ENCODE data around the gene BDNF.

BDNF gene

DNA sequence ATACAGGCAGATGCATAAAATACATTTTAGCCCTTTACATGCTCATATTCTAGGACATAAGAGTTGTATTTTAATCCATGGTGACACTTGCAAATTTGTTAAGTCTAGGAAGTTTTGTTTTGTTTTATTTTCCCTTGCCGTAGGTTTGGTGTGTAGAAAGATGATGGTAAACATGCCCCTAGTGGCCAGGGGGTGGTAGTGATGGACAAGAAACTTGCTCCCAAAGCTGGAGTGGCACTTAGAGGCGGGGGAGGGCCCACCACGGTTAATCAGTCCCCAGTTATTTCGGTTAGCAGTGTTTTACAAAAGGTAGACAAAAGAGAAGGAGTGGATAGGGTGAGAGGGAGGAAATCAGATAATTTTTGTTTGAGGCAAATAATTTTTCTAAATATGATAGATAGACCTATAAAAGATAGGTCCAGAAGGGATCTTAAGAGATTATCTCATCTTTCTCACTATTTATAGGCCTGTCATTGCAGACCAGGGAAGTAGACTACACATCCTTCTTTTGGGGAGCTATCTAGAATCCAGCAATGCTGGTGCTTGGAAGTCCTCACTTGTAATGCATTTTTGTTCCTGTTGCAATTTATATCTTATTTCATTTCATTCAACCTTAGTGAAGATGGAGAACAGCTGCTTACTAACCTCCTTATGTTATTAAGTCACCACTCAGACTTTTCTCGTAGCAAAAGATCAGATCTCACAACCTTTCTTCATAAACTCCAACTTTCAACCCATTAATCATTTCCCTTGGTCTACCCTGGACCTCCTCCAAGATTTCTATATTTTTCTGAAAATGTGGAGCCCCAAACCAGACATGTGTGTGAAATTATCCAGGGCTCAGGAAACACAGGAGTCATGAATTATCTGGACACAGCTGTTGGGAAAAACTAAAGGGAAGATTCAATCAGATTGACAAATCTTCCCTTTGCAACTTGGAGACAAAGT lies 5.9 kb upstream of the BDNF start:
- peak; percentile 58 for DNase-seq (ENCODE audit: low read depth)

DNA sequence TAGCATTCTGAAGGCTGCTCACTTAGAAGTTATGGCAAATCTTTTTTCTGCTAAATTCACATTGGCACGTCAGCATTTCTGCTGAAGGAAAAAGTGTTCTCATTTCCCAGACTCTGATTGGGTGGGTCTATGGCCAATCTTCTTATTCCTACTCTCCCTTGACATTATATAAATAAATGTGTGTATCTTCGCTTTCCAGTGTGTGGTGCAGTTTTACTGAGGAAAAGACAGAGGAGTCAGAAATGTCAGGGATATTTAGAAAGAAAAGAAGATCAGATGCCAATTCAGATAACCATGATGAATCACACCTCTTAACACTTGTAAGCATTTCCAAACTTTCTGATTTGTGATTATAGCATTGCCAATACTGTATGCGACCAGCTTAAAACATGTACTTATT lies 3.2 kb upstream of the BDNF start:
- peak; percentile 63 for DNase-seq (ENCODE audit: low read depth)

DNA sequence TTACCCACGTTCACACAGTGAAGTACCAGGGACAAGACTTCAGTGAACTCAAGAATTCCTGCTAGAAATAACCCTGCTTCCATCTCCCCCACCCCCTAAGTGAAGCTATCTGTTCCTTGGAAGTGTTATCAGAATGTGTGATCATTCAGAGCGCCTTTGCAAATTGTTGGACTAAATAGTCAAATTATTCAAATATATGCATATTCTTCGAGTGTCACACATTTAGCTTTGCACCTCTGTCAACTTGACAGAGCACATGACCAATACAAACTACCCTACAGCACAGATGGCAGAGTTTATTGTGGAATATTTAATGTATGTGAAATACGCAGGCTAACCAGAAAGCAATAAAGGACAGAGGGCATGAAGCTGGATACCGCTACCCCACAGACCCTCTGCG lies 2.6 kb upstream of the BDNF start:
- no peak for DNase-seq (ENCODE audit: low read depth)

DNA sequence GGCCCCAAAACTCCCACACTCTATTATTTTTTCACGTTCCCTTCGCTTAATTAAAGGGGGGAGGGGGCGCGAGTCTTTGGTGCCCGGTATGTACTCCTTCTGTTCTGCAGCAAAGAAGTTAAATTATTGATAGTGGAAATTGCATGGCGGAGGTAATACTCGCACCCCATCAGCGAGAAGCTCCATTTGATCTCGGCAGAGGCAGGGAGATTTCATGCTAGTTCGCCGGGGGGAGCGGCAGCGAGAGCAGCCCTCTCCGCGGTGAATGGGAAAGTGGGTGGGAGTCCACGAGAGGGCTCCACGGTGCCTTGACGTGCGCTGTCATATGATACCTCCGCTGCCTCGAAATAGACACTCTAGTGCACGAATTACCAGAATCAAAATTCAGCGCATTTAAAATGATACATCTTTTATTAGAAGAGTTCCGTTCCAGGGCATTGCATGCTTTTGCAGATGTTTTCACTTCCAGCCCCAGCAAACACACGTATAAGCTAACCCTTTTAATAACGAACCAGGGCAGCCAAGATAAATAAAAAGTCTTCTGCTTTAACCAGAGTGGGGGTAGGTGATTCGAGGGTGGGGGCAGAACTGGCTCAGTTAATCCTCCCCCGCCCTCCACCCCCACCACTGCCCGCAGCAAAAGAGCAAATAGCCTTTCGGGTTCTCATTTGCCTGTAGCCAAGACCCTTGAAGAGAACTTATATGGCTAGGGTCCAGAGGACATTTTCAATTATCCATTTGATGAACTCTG lies 1.3 kb upstream of the BDNF start:
- DNase-seq (ENCODE audit: low read depth), result peak; percentile 88

DNA sequence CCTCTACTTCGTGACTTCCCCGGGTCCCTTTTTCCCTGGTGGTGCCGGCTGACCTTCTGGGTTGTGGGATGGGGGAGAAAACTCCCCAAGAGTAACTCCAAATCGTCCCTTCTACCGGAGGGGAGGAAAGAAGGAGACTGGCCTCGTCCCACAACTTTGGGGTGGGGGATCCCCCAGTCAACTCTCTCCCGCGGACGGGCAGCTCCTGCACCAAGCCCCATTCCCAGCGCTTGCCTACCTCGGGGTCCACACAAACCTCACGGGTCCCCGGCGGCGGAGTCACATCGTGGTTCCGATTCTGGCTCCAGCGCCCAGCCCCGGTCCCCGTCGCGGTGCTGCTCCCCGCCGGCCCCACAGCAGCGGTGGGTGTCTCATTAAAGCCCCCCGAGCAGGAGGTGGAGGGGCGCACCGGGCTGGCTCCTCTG lies 317 bp downstream of the BDNF start:
- no peak for DNase-seq (ENCODE audit: low read depth)

DNA sequence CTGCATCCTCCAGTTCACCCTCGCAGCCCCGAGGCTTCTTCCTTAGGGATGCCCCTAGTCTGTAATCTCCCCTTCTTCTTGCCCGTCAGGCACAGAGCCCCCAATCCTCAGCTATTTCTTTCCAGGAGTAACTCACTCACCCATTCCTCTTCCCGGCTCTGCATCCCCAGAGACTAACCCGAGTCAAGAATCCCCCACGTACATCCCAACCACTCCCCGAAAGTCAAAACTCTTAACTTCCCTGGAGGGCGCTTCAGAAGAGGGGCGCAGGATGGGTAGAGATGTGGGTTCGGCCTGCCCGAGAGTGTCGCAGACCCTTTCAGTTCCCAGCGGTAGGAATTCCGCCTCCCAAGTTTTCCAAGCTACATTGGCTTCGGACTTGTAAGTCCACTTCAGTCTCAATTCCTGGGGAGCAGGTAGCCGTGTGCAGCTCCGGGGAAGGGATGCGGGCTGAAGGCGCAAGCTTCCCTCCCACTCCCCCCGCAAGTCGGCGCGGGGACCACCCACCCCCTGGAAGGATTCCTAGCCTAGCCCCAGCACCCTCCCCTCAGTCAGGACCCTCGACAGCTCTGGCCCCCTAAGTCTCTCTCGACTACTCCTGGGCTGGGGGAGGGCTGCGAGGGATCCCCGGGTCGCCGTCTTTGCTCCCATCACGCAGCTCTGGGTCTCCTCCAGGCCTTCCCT lies 871 bp downstream of the BDNF start:
- DNase-seq (ENCODE audit: low read depth), result peak; percentile 53

DNA sequence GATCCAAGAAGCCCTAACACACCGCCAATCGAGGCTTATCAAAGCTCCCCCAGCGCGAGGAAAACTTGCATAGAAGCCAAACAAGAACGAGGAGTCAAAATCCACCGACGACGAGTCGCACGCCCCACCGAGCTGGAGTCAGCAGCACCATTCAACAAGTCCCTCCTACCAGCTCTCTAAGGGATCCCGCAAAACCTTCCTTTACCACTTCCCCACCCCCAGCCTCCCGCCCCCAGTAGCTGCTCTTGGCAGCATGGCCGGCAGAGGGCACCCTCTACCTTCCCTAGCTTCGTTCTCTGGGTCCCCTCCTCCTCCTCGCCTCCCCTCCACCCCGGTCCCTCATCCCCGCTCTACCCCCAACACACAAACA lies 1.4 kb downstream of the BDNF start:
- peak; percentile 94 for DNase-seq (ENCODE audit: low read depth)

DNA sequence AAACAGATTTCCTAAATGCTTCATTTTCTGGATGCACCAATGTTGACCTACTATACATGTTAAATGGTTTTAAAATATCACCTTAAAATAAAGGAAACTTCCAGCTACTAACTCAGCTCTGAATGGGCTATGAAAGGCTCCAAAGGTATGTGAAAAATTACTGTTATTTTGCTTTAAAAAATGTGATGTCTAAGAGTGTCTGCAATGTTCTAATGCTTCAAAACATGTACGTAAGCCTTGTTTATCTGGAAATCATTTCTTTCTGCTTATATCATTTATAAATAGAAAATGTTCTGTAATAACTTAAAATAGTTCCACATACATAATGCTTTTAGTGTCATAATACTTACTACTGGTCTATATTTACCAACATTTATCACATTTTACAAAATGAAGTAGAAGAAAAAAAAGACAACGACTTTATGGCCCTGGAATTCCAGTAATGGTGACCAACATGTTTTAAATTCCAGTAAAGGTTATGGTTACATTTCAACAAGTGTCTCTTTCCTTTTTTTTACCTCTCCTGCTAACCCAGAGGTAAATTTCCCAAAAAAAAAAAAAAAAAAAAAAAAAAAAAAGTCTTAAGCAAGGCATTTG lies 2.5 kb downstream of the BDNF start:
- DNase-seq (ENCODE audit: low read depth), result peak; percentile 62

DNA sequence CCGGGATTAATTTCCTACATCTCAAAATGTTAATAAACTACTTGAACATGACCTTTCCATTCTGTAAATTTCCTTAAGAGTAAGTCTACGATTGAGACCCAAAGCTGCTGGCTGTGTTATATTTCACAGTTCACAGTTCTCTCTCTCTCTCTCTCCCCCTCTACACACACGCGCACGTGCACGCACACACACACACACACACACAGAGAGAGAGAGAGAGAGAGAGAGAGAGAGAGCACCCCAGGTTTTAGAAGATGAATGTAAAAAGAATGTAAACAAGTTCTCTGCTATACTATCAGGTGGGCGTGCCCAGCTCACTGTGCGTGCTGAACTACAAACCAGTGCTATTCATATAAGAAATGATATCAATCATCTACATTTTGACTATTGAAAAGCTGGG lies 3.3 kb downstream of the BDNF start:
- peak; percentile 51 for DNase-seq (ENCODE audit: low read depth)

DNA sequence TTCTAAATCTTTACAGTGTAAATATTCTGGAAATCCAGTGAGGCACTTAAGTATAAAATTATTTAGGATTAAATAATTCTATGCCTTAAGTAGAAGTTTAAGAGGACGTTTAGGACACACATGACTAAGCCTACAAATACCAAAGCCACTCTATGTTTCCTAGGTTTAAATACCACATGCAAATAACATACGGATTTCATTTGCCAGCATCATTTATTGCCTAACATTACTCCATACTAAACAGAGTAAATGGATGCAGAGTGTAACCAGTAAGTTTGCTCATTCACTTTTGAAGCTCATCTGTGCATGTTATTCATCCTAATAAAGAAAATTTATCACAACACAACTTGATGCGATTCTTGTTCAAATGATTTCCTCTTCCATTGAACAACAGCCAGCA lies 4.1 kb downstream of the BDNF start:
- peak; percentile 65 for DNase-seq (ENCODE audit: low read depth)

DNA sequence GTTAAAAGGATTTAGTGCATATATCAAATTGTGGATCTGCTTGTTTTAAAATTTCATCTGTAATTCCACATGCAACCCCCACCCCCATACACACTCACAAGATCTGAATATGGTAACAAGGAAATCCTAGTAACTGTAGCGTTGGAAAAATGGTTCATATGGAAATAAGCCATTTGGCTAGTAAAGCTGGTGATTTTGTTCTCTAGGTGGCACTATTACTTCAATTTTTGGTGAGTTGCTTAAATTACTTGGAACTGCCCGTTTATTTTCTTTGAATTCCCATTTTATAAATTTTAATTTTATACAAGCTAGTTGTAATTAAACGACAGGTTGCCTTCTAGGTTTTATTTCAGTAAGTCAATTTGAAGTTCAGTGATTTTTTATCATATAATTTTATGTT lies 5.3 kb downstream of the BDNF start:
- DNase-seq (ENCODE audit: low read depth), result peak; percentile 32

DNA sequence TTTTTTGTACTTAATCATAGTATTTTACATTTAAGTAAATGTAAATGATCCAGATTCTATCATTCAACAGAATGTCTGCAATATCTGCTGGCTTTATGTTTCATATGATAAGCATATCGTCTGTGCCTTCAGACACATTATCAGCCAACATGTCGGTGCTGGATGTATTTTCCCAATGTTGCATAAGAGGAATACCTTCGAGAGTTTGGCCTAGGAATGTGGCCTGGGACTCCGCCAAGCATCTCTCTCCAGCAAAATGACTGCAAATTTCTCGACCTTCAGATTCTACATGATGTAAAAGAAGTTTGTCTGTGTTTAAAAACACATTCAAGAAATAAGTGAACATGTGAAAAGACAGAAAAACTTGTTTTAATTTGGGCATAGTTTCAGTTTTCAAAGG lies 6.9 kb downstream of the BDNF start:
- peak; percentile 26 for DNase-seq (ENCODE audit: low read depth)

DNA sequence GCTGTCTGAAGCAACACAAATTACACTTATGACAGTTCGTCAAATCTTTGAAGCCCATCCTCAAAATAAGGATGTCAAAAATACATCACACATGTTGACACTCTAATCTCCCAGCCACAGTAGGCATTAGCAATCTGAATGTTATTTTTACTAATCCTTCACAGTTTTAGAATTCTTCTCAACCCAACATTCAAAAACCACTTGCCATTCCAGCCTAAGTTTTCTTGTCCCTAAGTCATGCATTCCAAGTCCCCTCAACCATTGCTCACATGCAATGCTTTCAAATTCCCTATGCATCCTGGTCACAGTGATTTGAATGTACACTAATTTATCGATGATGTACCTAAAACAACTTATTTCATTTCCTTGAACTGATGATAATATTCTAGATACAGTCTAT lies 7.5 kb downstream of the BDNF start:
- DNase-seq (ENCODE audit: low read depth), result peak; percentile 47

DNA sequence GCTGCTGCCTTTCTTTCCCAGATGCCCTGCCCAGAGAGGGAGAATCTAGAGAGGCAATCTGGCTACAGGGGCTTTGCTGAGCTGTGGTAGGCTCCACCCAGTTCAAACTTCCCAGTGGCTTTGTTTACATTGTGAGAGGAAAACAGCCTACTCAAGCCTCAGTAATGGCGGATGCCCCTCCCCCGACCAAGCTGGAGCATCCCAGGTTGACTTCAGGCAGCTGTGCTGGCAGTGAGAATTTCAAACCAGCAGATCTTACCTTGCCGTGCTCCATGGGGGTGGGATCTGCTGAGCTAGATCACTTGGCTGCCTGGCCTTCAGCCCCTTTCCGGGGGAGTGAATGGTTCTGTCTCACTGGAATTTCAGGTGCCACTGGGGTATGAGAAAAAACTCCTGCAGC lies 12.2 kb downstream of the BDNF start:
- DNase-seq (ENCODE audit: low read depth), result no peak

DNA sequence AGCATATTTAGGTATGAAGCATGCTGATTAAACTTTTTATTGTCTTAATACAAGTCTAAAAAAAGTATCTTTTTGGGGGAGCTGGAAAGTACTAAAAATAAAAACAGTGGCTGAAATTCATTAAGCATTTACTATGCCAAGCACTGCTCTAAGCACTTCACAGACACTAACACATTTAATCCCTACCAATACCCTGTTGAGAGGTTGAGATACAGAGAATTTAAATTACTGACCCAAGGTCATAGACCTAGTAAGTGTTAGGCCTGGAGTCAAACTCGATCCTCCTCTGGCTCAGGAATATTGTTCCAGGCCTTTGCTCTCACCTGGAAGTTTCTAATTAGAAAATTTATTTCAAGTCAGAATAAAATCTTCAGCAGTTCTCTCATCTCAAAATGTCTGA lies 18.6 kb downstream of the BDNF start:
- DNase-seq (ENCODE audit: low read depth), result no peak

DNA sequence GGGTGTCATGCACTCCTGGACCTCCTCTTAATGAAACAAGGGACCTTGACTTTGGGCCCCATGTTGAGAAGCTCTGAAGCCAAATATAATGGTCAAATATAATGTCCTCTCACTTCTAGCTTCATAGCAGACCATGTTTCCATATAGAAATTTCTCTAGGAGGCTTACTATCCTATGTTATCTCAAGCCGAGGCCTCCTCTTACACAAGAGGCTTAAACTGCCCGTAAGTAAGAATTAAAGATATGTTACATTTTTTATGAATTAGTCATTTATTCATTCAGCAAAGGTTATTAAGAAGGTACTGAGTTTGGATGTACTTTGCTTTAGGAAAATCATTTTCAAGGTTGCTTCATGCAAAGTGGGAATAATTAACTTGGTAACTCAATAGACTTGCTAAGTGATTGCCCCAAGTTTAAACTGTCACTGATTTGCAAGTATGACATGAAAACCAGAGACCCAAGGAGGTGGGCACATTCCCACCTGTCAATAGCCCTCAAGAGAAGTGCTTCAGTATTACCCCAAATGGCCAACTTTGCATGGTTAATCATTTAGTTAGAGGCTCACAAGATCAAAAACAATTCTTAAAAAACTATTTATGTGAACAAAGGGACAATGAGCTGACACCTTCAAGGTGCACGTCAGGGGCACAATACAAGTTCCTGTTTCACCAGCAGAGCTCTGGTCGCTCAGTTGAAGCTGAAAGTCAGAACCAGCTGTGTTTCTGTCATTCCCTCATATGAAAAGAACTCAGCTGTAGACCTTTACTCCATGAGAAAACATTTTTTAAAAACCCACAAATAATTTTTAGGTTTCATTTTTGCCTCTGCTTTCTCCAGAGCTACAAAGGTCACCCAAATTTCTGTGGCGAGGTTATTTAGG lies 20.9 kb downstream of the BDNF start:
- DNase-seq (ENCODE audit: low read depth), result no peak

DNA sequence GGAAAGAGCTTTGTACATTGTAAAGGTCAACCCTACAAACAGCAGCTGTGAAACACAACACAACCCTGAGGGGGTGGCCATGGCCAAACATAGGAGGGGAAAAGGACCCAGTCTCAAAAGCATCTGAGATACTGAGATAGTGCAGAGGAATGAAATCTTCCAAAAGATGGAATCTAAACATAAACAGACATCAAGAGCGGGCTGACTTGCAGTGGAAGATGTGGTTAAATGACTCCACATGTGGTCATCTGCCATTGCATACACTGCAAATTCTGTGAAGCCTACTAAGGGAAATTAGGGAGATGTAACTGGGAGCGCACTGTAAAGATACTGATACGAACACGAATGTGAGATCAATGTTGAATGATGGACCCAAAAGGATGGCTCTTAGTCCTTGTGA lies 22.0 kb downstream of the BDNF start:
- DNase-seq (ENCODE audit: low read depth), result peak; percentile 77

DNA sequence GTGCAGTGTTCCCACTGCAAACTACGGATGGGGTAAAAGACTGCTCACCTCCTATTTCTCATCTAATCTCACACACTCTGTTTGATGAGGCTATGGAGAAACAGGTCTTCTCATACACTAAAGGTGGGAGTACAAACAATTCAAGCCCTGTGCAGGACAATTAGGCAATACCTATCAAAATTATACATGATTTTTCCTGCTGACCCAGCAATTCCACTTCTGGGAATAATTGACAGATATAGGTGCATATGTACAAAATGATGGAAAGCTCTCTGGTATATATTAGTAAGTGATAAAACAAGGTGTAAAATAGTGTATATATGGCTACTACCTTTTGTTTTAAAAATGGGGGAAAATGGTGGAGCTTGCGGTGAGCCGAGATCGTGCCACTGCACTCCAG lies 23.1 kb downstream of the BDNF start:
- DNase-seq (ENCODE audit: low read depth), result no peak

DNA sequence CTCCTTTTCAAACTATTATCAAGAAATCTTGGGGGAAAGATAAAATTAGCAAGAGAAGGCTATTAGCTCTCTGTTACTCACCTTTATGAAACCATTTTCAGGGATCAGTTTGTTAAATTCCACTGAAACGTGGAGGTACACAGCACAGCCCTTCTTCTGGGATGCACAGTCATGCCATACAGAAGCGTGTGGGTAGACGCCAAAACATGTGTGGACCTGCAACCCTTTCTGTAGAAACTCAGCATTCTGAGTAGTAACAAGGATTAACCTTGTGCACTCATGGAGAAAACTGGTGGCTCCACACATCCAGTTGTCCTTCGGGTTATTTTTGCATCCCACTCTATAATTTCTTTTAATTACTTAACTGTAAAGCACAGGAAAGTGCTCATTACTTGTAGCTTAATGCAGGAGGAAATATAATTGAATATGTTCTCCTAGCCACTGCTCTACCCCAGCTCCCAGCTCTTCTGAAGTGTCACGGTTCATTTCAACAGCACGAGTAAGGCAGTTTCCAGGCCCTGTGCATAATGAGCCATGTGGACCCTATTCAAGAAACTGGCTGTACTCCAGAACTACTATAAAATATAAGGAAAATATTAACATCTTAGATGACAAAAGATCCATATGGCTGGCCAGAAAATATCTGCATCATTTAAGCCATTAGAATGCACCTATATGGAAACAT lies 26.1 kb downstream of the BDNF start:
- DNase-seq (ENCODE audit: low read depth), result no peak

DNA sequence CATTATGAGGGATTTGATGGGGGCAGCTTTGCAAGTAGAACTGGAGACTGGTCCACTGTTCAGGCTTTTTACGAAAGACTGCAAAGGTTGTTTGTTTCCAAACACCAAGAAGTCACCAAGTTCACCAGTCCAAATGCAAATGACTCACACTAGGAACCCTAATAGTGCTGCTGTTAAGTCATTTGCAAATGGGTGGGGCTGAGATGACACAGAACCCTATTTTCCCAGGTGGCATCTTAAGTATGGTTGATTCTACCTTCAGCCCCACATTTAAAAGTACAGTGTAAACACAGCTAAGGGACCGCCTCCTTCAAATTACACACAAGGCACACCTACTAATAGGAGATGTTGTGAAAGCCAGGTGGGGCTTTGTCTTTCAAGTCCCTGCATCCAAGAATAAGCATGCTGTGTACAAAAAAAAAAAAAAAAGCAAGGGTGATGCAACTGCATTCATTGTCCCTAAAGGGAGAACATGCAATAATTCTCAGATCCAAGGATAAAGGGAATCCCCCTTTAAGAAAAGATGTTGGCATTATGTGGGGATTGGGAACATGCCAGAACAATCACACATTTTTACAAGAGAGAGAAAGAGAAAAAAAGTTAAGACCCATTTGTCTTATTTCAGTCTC lies 27.3 kb downstream of the BDNF start:
- peak; percentile 47 for DNase-seq (ENCODE audit: low read depth)

Measured in EH (cell line).